ENCODE results near the gene ANKRD22. TPM values are rescaled to one million over a fixed set of nuclear protein-coding genes. Genes with fewer than 3 reads are reported as not detected.
"Not testable (repeated sequence)": the region's sequence is repeated elsewhere in the genome, so short reads cannot be mapped to it uniquely, and the experiment has no call there.

Gene ANKRD22
- total RNA-seq, 1 donor from 2014 or later, result not detected

GRCh38 chr10:88888810-88889445 lies 37.3 kb upstream of the ANKRD22 start:
- H3K27me3 Mint-ChIP-seq (ENCODE audit: low read depth), result no peaks in the 10 kb centered on the region
- no peak overlapping the region for H3K4me3 Mint-ChIP-seq
- no peak overlapping the region for H3K27ac Mint-ChIP-seq (ENCODE audit: unreplicated experiment)
- no peaks in the 10 kb centered on the region for H3K36me3 Mint-ChIP-seq (ENCODE audit: low read depth)
- DNase-seq (ENCODE audit: low read depth, low spot score), result no peak
- no peaks in the 10 kb centered on the region for H3K4me1 Mint-ChIP-seq
- H3K9me3 Mint-ChIP-seq, result no peaks in the 10 kb centered on the region
- no peak for TF ChIP-seq CTCF (conservative IDR thresholded peaks at IDR 0.05)

DNA sequence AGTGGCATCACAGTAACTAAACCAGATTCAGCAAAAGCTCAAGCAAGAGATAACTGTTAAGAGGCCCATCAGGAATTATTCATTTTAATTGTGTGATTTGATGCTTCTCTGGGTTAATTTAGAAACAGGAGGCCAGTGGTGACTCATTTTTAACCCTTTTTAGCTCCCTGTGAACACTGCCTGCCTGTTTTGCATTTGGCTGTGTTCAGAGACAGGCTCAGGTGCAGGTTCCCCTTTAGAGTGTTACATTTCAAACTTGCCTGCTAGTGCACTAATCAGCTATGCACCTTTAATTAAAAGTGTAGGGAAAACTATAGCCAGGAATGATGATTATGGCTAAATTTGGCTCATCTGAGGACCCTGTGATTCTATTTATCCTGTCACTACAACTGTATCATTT lies 34.9 kb upstream of the ANKRD22 start:
- Mint-ChIP-seq H3K9me3 (no peaks in the 10 kb centered on the region), H3K27ac (ENCODE audit: unreplicated experiment) (no peak overlapping the region), H3K4me3 (no peak overlapping the region), H3K4me1 (peaks cover 4% of the 10 kb centered on the region), H3K36me3 (ENCODE audit: low read depth) (no peaks in the 10 kb centered on the region), H3K27me3 (ENCODE audit: low read depth) (peaks cover under 1% of the 10 kb centered on the region)
- no peak for DNase-seq (ENCODE audit: low read depth, low spot score)
- no peak for TF ChIP-seq CTCF (conservative IDR thresholded peaks at IDR 0.05)

DNA sequence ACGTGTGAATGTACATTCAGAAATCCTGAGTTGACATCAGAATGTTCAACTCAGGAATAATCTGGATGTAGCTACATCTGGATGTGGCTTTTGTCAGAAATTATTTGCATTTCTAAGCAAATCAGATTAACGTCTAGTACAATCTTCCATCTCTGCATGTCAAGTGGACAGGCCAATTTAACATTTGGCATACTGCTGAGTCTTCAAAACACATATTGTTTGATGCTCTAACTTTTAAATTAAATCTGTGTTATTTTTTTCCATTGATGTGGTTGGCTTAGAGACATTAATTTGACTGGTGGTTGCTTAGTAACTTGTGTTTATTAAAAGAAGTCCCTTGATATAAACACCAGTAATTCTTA lies 31.8 kb upstream of the ANKRD22 start:
- H3K27me3 Mint-ChIP-seq (ENCODE audit: low read depth), result peaks cover 18% of the 10 kb centered on the region
- H3K4me1 Mint-ChIP-seq, result peaks cover 18% of the 10 kb centered on the region
- no peak for DNase-seq (ENCODE audit: low read depth, low spot score)
- H3K36me3 Mint-ChIP-seq (ENCODE audit: low read depth), result no peaks in the 10 kb centered on the region
- no peak for TF ChIP-seq CTCF (conservative IDR thresholded peaks at IDR 0.05)
- H3K27ac Mint-ChIP-seq (ENCODE audit: unreplicated experiment), result no peak overlapping the region
- no peak overlapping the region for H3K4me3 Mint-ChIP-seq
- H3K9me3 Mint-ChIP-seq, result no peaks in the 10 kb centered on the region

DNA sequence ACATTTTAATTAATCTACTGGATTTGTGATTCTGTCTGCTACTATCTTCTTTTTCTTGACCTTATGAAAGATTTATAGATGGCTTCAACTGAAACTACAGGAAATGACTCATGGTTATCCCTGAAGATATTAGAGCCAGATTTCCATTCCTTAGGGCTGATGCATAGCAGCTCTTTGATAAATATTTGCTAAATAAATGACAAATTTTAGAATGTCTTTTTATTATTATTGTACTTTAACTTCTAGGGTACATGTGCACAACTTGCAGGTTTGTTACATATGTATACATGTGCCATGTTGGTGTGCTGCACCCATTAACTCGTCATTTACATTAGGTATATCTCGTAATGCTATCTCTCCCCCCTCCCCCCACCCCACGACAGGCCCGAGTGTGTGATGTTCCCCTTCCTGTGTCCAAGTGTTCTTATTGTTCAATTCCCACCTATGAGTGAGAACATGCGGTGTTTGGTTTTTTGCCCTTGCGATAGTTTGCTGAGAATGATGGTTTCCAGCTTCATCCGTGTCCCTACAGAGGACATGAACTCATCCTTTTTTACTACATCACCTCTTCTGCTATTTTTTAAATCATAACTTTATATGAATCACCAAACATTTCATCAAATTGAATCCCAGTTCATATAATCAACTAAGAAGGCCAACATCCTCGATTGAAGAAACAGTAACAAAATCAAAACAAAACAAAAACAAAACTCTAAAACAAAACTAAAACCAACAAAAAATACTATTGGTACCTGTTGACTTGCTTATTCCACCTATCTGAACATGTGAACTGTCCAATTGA lies 31.2 kb upstream of the ANKRD22 start:
- DNase-seq (ENCODE audit: low read depth, low spot score); H3K27ac Mint-ChIP-seq (ENCODE audit: unreplicated experiment); H3K9me3 Mint-ChIP-seq; H3K36me3 Mint-ChIP-seq (ENCODE audit: low read depth): not testable (repeated sequence)
- H3K27me3 Mint-ChIP-seq (ENCODE audit: low read depth), result peaks cover 24% of the 10 kb centered on the region
- peaks cover 18% of the 10 kb centered on the region for H3K4me1 Mint-ChIP-seq
- H3K4me3 Mint-ChIP-seq, result peak overlapping the region; percentile 95

DNA sequence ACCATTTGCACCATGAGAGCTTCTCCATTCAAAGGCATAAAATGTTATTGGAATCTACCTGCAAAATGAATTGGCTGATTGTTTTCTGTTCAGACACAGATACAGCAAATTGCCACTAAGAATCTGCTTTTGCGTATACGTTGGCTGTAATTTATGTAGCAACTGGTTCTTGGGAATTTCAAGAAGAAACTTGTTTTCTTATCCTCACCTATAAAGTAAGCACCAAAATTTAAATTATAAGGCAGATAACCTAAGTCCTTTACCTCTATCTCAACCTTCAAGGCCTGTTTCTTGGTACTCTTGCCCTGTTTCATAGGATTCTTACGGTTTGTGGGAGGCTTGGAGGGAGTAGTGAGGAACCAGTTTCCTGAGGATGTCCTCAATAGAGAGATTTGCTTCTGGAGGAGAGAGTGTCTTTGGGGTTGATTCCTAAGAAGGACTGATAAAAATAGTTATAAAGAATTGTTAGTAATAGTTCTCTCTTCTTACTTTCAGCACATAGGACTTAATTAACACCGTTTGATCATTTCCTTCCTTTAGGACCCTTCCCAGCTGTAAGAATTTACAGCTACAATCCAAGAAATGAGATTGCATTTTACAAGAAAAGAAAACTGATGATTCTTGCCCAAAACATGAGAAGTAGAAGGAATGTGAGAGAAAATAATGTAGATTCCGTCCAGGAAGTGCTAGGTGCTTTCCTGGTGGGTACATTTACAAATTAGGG lies 30.4 kb upstream of the ANKRD22 start:
- H3K27me3 Mint-ChIP-seq (ENCODE audit: low read depth), result peaks cover 28% of the 10 kb centered on the region
- H3K4me1 Mint-ChIP-seq, result peaks cover 18% of the 10 kb centered on the region
- H3K36me3 Mint-ChIP-seq (ENCODE audit: low read depth), result no peaks in the 10 kb centered on the region
- H3K9me3 Mint-ChIP-seq, result no peaks in the 10 kb centered on the region
- H3K27ac Mint-ChIP-seq (ENCODE audit: unreplicated experiment), result no peak overlapping the region
- no peak for DNase-seq (ENCODE audit: low read depth, low spot score)
- peak overlapping the region; percentile 95 for H3K4me3 Mint-ChIP-seq
- TF ChIP-seq CTCF (conservative IDR thresholded peaks at IDR 0.05), result no peak
